OCI-LY7 (cell line): Measurements from ENCODE around the gene MRPL33.

Experiments used
- EZH2phosphoT487 ChIP-seq: fragments of 200-600 bp; sonication (generic); IDR thresholded peaks from 2 replicates; pipeline ENCODE4 v1.6.1; 2018; ENCODE audit warnings: low read depth, borderline replicate concordance, mild to moderate bottlenecking, mixed run types, antibody characterized with exemption, low read length, moderate library complexity, mixed read lengths
- TF ChIP-seq, protein P1 (sequence below): fragments of 200-600 bp; sonication (generic); conservative IDR thresholded peaks from 2 replicates; pipeline ENCODE4 v1.5.1; 2014; ENCODE audit warnings: mild to moderate bottlenecking, antibody characterized with exemption, low read length, moderate library complexity, mixed read lengths

DNA sequence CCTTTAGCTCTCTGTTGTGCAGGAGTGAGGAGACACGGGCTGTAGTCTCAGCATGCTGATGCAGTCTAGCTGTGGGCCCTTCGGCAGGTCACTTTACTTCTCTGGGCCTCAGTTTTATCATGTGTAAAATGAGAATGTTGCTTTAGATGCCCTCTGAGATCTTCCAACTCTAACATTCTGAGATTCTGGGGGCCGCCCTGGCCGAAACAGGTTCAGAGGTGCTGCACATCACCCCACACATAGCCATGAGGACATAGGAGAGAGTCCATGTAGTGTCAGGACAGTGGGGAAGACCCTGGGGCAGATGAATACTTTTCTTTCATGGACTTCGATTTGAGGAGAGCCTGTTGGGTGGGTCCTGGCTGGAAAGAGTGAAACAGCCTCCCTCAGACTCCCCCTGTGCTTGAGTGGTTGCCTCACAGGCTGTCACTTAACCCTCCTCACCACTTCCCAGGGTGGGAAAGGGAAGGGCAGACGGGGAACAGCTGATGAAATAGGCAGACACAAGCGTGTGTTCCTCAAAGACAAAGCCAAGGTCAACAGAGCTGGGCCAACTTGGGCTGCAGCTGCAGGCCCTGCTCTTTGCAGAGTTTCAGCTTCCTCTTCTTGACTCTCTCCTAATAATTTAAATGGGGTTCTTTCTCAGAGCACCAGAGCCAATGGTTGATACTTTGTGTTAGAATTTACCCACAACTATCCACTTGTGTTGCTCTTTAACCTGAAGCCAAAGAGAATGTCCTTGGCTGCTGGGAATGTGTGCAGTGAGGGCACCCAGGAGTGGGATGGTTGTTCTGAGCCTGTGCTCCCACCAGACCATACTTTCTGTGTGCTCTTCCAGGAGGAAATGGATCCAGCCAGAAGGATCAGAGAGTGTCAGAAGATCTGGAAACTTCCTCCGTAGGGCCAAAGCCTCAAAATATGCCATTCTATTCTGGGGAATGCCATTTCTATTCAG lies 14.7 kb upstream of the MRPL33 start:
- TF ChIP-seq, protein P1, sequence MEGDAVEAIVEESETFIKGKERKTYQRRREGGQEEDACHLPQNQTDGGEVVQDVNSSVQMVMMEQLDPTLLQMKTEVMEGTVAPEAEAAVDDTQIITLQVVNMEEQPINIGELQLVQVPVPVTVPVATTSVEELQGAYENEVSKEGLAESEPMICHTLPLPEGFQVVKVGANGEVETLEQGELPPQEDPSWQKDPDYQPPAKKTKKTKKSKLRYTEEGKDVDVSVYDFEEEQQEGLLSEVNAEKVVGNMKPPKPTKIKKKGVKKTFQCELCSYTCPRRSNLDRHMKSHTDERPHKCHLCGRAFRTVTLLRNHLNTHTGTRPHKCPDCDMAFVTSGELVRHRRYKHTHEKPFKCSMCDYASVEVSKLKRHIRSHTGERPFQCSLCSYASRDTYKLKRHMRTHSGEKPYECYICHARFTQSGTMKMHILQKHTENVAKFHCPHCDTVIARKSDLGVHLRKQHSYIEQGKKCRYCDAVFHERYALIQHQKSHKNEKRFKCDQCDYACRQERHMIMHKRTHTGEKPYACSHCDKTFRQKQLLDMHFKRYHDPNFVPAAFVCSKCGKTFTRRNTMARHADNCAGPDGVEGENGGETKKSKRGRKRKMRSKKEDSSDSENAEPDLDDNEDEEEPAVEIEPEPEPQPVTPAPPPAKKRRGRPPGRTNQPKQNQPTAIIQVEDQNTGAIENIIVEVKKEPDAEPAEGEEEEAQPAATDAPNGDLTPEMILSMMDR: no peak
- no peak for TF ChIP-seq EZH2phosphoT487
